ENCODE data around the gene EXOC6B. TPM values are rescaled to one million over a fixed set of nuclear protein-coding genes. Genes with fewer than 3 reads are reported as not detected.

EXOC6B gene
- total and polyA plus RNA-seq, 8 donors = 3.4 to 57.2 (median 27.1) TPM

- no peak overlapping the region for H3K27ac ChIP-seq
- H3K4me3 ChIP-seq = no peak overlapping the region
- peaks cover 10 to 21% (median 18%) of the 10 kb centered on the region in 4 donors for H3K4me1 ChIP-seq
- intact Hi-C loops (cut with DNase I; ENCODE audit: low total_unique reads) = no loop called here
- no peaks in the 10 kb centered on the region for H3K36me3 ChIP-seq
- 87 to 93% (median 91%) methylated on average over 11 to 19 of the region's 19 CpGs for WGBS, 5 donors
- TF ChIP-seq EP300 (IDR thresholded peaks at IDR 0.05) = no peak
- no peak for TF ChIP-seq POLR2AphosphoS5 (IDR thresholded peaks at IDR 0.05)
- no peak for TF ChIP-seq CTCF (IDR thresholded peaks at IDR 0.05)
- no peak for TF ChIP-seq POLR2A (IDR thresholded peaks at IDR 0.05)
- no peaks in the 10 kb centered on the region for H3K9me3 ChIP-seq
- peaks cover 0 to 28% (median 0%) of the 10 kb centered on the region in 3 donors for H3K27me3 ChIP-seq
- DNase-seq = no peak
Observed at GRCh38 chr2:72134997-72135800, 690.6 kb downstream of the EXOC6B start.

- no peak for TF ChIP-seq CTCF (IDR thresholded peaks at IDR 0.05)
- no peak for TF ChIP-seq POLR2A (IDR thresholded peaks at IDR 0.05)
- TF ChIP-seq EP300 (IDR thresholded peaks at IDR 0.05) = no peak
- no peak for TF ChIP-seq POLR2AphosphoS5 (IDR thresholded peaks at IDR 0.05)
- Histone ChIP-seq H3K4me1 (peaks cover 10 to 21% (median 18%) of the 10 kb centered on the region in 4 donors), H3K36me3 (no peaks in the 10 kb centered on the region), H3K4me3 (no peak overlapping the region), H3K27me3 (peaks cover 0 to 28% (median 0%) of the 10 kb centered on the region in 3 donors), H3K9me3 (no peaks in the 10 kb centered on the region), H3K27ac (no peak overlapping the region)
- intact Hi-C loops (cut with DNase I; ENCODE audit: low total_unique reads) = no loop called here
- no peak for DNase-seq
- 68 to 90% (median 78%) methylated on average over 8 to 10 of the region's 10 CpGs for WGBS, 5 donors
Observed at GRCh38 chr2:72134408-72134996, 691.3 kb downstream of the EXOC6B start.

GRCh38 chr2:72133721-72134407 is 692.0 kb downstream of the EXOC6B start:
- intact Hi-C loops (cut with DNase I; ENCODE audit: low total_unique reads) = no loop called here
- no peak for DNase-seq

More at GRCh38 chr2:72133721-72134407, 692.0 kb downstream of the EXOC6B start:
- Histone ChIP-seq H3K27ac (no peak overlapping the region), H3K27me3 (peaks cover 0 to 28% (median 0%) of the 10 kb centered on the region in 3 donors), H3K9me3 (no peaks in the 10 kb centered on the region), H3K36me3 (no peaks in the 10 kb centered on the region), H3K4me1 (peaks cover 10 to 17% (median 14%) of the 10 kb centered on the region in 4 donors), H3K4me3 (no peak overlapping the region)
- no peak for TF ChIP-seq EP300 (IDR thresholded peaks at IDR 0.05)
- no peak for TF ChIP-seq POLR2A (IDR thresholded peaks at IDR 0.05)
- no peak for TF ChIP-seq CTCF (IDR thresholded peaks at IDR 0.05)
- TF ChIP-seq POLR2AphosphoS5 (IDR thresholded peaks at IDR 0.05) = no peak
- WGBS, 5 donors = 64 to 83% (median 78%) methylated on average over 4 to 11 of the region's 11 CpGs

Measured in stomach (tissue), 9 donors.